GM18868 (cell line): ENCODE measurements around the gene DENND4C.
"Not testable (repeated sequence)": the region's sequence is repeated elsewhere in the genome, so short reads cannot be mapped to it uniquely, and the experiment has no call there.

Experiments used
- ATAC-seq: cut with Tn5 transposase; IDR thresholded peaks from one replicate; pipeline ENCODE4 v1.9.1; 2021; ENCODE audit warnings: mild to moderate bottlenecking, moderate library complexity; ENCODE audit not compliant: unreplicated experiment

Gene DENND4C

GRCh38 chr9:19408693-19409400 lies 178.4 kb downstream of the DENND4C start, which contains the start of gene ACER2:
TSS of gene ACER2 (plus strand) at chr9:19409009. CDS start at chr9:19409085, 76 bp downstream.
- ATAC-seq: peak; percentile 93

- peak; percentile 17 for ATAC-seq
Measured at GRCh38 chr9:19409401-19410194, 179.1 kb downstream of the DENND4C start.

GRCh38 chr9:19410195-19410503 lies 179.7 kb downstream of the DENND4C start:
- no peak for ATAC-seq

GRCh38 chr9:19410594-19410993 lies 180.1 kb downstream of the DENND4C start:
- no peak for ATAC-seq

- no peak for ATAC-seq
Measured at GRCh38 chr9:19411316-19411715, 180.8 kb downstream of the DENND4C start.

GRCh38 chr9:19413456-19413855 lies 183.0 kb downstream of the DENND4C start:
- ATAC-seq: not testable (repeated sequence)

GRCh38 chr9:19416143-19416542 lies 185.7 kb downstream of the DENND4C start:
- no peak for ATAC-seq

GRCh38 chr9:19420877-19421276 lies 190.4 kb downstream of the DENND4C start:
- no peak for ATAC-seq
